Femur (tissue), 1 donor: ENCODE data around the gene CCN6.
A peak's percentile ranks its signal among the peaks of the same experiment; 100 is the strongest.
"Not testable (repeated sequence)": the region's sequence is repeated elsewhere in the genome, so short reads cannot be mapped to it uniquely, and the experiment has no call there.

Experiments
- DNase-seq: peaks from one replicate; pipeline ENCODE4 v3.0.0-alpha.2; 2017

CCN6 gene

GRCh38 chr6:112054555-112055190 is 769 bp downstream of the CCN6 start:
- DNase-seq, result peak; percentile 56

- no peak for DNase-seq
Observed at GRCh38 chr6:112058243-112059032, 4.5 kb downstream of the CCN6 start.

GRCh38 chr6:112061605-112062004 is 7.7 kb downstream of the CCN6 start:
- DNase-seq, result no peak

GRCh38 chr6:112062966-112063365 is 9.1 kb downstream of the CCN6 start:
- no peak for DNase-seq

DNA sequence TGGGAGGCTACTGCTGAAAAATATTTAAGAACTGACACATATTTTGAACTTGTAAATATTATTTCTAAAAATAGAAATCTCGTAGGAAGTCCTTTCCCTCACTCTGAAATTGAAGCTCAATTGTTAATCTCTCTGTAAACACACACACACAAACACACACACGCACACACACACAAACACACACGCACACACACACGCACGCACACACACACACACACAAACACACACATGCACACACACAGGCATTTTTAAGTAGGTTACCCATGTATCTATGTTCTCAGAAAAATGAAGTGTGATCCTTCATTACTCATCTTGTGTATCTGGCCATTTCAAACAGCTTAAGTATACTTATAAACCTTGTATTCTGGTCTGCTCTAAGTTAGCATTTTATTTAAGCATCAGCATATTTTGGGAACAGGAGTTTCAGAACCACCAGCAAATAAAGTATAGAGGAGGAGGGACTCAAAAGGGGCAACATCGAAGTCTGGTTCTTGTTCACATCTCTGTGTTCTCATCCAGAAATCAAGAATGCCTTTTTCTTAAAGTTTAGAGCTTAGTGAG is 11.6 kb downstream of the CCN6 start:
- no peak for DNase-seq

DNA sequence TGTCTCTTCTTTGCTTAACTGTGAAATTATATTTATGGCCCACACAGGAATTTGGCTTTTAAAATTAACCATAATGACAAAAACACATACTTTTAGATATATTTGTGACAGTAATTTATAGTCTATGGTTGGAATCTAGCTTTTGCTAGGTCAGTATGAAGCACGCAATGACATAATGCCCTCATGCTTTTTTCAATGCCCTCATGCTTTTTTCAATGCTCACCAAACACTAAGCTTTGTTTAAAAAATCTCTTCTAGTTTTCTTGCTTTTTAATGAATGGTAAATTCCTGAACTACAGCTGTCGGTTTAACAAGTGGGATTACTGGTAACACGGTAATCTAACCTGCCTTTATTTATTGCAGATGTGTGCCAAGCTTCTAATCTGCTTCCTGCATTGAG is 12.7 kb downstream of the CCN6 start:
- no peak for DNase-seq

GRCh38 chr6:112081569-112081968 is 27.7 kb downstream of the CCN6 start:
- DNase-seq, result no peak

DNA sequence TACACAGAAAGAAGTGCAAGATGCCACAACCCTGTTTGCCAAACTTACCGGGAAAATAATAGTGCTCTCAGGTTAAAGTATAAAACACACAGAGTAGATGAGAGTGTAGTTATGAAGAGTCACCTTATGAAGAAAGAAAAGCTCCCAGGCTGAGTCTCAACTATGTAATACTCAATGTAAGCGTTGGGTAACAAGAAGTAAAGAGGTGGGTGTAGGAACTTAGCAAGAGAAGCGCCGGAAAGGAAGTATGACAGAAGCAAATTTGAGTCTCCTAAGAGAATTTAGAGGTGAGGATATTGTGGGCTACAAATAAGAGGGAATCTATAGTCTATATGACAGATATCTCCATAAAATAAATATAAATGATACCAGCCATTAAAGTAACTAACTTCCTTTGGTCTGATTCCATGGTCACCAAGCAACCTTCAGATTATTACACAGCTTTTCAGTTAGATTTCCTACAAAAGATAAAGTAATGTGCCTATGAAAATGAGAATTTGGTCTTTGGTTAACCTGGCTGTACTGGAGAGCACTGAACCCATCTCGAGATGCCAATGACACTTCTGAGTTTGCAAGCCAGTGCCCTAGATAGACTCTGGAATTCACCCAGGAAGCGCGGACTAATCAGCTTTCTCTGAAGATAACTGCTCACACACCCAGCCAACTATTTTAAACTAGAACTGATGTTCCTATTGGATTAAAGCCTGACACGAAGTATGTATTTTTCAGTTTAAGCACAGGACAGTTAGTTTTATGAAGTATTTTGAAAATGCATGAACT is 31.6 kb downstream of the CCN6 start:
- DNase-seq, result no peak

- no peak for DNase-seq
Observed at GRCh38 chr6:112086744-112087135, 32.8 kb downstream of the CCN6 start.

DNA sequence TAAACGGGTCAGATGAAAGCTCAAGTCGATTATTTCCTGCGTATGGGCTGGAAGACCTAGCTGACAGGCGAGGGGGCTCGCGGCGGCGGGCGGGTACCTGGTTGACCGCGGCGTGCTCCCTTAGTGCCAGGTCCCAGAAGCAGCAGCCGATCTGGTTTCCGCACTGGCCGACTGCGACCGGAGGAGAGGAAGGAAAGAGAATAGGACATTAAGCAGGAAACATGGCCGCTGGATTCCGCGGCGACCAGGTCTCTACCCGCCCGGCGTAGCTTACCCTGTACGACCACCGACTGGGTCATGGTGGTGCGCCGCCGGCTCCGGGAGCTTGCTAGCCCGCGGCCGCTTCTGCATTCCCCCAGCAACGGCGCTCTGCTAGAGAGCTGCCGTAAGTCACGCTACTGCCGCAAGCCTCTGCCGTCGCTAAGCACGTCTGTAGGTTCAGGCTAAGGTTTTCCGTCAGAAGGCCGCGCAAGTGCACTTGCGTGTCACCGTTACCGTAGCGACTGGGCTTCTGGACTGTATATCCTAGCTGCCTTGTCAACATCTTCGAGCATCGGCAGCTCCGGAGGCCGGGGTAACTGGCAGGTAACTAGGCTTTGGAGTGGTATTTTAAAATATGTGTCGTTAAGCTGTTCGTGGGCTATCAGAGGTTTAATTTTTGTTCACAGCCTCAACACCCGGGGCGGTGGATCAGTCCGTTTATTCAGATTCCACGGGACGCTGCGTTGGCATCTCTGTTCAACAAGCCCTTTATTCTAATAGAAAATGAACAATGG is 33.4 kb downstream of the CCN6 start, which contains the start of the genes FAM229B and TUBE1:
FAM229B (plus strand) TSS at position 456 of the 776 bp plus-strand sequence. CDS start 11,693 bp downstream, outside the sequence.
TUBE1 (minus strand) TSS at position 347 of the 776 bp plus-strand sequence; CDS start at position 299, 48 bp downstream.
- DNase-seq, result peak; percentile 96

- no peak for DNase-seq
Observed at GRCh38 chr6:112087916-112088315, 34.0 kb downstream of the CCN6 start.

DNA sequence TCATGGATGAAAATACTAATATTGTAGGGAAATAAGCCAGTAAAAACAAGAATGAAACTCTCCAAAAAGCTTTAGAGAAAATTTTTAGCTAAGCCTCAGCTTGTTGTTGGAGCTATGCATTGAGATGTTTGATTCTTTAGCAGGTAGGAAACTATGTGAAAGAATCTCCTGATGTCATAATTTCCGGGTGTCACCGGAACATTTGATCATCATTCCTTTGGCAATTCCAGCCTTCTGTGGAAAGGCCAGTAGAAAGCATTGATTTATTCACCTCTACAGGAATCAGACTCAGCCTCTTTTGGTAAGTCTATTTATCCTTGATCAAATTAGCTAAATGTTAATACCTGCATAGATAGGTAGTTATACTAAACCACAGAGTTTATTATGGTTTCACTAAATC is 43.0 kb downstream of the CCN6 start:
- DNase-seq, result no peak

- DNase-seq, result no peak
Observed at GRCh38 chr6:112100561-112100960, 46.7 kb downstream of the CCN6 start.

- DNase-seq, result not testable (repeated sequence)
Observed at GRCh38 chr6:112106026-112106425, 52.1 kb downstream of the CCN6 start.

DNA sequence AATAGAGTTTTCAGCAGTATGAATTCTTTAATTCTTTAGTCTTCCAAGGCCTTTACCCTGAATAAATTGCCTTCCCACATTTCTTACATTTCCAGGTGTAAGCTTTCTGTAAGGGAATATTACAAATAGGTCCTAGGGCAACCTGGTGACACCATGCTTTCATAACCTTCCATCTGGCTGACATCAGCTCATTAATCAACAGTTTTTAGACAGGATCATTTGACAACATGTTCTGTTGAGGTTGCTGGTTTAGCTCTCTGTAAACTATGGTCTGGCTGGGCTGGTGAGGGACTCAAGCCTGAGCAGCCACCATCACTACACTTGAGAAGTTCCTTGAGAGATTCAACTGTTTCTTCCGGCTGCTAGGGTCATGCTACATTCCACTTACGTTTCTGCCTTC is 52.7 kb downstream of the CCN6 start:
- DNase-seq, result no peak

DNA sequence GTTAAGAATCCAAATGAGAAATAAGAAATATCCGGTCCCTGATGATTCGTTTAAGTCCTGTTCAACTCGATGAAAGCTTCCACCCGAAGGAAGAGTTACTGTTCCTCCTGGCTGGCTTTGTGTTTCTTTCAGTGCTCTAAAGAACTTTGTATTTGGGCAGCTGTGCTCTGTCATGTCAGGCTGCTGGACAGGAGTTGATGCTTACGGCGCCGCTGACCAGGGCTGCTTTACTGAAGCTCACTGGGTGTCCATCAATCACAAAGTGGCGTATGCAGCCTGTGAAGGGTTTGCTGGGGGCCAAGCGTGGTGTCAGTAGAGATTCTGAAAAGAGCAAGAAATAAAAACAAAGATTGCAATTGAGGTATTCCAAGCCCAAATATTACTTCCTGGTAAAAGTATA is 55.4 kb downstream of the CCN6 start:
- no peak for DNase-seq

DNA sequence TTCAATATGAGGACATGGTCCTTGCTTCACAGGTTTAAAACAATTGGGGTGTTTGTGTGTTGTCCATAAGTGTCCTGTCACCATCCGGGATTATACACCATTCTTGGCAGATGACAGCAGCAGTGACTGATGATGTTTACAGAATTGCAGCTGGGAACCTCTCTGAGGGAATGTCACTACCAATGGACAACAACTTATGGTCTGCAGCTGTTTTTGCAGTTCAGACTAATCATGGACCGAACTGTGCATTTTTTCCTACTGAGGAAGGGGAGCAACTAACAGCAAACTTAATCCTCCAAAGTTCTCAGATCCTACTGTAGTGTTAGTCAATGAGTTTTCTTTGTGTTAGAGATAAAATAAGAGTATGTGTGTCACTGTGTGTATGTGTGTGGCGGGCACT is 59.5 kb downstream of the CCN6 start:
- DNase-seq, result peak; percentile 26

DNA sequence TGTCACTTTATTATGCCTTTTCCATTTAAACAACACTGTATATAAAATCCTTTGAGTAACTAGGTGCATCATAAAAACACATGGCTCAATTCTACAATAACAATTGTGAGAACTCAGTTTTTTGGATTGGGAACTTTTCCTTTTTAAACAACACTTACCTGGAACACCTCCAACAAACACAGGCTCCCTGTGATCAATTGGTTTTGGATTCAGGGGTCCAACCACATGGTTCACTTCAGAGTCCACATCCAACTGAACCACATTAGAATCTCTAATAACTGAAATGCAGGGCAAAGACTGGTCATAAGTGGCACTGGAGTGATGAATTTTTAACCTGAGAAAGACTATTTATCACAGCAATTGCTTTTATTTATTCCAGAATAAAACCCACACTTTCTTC is 60.0 kb downstream of the CCN6 start:
- no peak for DNase-seq

DNA sequence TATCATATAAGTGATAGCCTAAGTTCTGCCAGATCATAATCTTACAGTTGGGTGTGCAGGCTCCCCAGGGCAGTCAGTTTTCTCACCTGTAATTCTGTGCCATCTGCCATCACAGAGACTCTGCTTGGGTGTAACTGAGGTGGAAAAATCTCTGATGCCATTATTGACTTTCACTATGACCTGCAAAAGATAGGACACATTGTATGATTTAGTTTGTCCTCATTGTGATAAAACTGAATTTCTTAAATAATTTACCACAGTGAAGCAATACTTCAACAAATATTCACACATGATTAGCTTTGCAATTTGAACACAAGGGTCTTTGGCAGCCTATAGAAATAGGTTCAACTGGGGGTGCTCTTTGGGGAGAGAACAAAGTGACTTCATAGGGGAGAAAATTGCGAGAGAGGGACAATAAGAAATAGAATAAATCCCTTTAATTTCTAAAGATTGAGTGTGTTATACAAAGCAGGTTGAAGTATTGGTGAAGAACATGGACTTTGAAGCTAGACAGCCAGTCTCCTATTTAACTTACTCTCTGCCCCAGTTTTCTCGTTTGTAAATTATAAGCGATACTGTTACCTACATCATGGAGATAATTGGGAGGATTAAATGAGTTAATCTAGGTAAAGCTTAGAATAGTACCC is 60.8 kb downstream of the CCN6 start:
- no peak for DNase-seq

GRCh38 chr6:112116221-112116620 is 62.3 kb downstream of the CCN6 start:
- DNase-seq, result no peak

DNA sequence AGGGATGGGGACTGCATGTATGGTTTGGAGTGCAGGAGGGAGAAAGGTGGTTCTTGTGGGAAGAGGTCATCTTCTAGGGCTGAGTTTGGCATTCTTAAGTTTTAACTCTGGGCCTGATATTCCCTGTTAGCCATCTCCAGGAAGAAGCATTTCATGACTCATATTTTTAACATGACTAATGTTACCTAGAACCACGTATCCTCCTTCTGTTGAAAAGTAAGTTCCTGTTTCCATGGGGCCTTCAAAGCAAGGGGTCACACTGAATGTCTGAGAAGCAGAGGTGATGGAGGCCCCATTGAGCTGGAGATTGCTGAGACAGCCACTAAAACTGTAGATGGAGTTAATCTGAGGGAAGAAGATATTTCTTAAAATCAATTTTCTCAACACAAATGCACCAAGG is 63.6 kb downstream of the CCN6 start:
- no peak for DNase-seq

DNA sequence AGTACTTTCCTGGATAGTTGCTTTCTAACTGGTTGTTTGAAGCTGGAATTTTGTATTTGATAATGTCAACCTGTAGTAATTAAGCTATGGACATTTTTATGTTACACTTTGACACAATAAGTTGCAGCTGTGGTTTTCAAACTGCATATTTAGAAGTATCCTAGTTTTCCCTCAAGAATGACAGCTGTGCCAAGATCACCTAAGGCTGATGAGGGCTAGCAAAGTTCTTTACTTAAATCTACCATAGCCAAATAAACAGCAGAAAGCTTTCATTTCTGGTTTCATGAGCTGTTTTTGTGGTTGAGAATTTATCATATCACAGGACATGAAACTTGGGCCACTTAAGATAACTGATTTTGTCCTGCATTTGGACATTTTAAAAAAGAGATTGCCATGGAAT is 64.1 kb downstream of the CCN6 start:
- no peak for DNase-seq
